ENCODE measurements around the gene MYH10.

Gene MYH10

DNA sequence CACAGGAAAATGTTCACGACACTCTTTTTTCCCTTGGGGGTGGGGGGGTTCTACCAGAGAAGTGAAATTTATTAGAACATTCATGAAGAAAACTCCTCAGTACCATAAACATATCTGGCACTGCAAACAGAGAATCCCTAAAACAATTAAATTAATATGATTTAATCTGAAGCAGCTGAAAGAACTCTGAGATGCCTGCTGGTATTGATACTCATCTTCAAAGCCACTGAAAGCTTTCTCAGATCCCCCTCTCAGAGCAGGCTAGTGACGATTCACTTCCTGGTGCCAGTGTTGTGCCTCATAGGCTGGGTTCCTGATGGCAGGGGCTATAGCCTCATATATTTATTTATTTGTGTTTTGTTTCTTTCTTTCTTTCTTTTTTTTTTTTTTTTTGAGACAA lies 52.7 kb downstream of the MYH10 start:
- Histone ChIP-seq H3K27ac (ENCODE audit: low read length) (no peak overlapping the region), H3K4me2 (ENCODE audit: insufficient read depth, low read length) (no peak overlapping the region), H4K20me1 (ENCODE audit: insufficient read depth, low read length) (0 out of 2 replicates have a peak, but pooled peaks cover 5% of the 10 kb centered on the region), H3K4me3 (ENCODE audit: low read depth in 1 of 2, low read length in 2 of 2) (no peak overlapping the region), H3K9ac (ENCODE audit: low read depth, low read length) (no peak overlapping the region), H3K36me3 (ENCODE audit: insufficient read depth, low read length) (peaks cover 51% of the 10 kb centered on the region), H3K27me3 (ENCODE audit: insufficient read depth, low read length, poor library complexity) (no peaks in the 10 kb centered on the region), H3K9me3 (ENCODE audit: insufficient read depth, low read length, severe bottlenecking) (no peaks in the 10 kb centered on the region), H3K79me2 (ENCODE audit: insufficient read depth, low read length) (peaks cover 10% of the 10 kb centered on the region; the same call in 1 of the 2 replicates), H3K4me1 (ENCODE audit: insufficient read depth, low read length) (peaks cover 17% of the 10 kb centered on the region), H2AFZ (ENCODE audit: low read depth, low read length) (no peak overlapping the region)
- no peak for TF ChIP-seq EZH2 (IDR thresholded peaks at IDR 0.05; ENCODE audit: borderline replicate concordance, low read depth, low read length, severe bottlenecking)
- TF ChIP-seq, protein P1, sequence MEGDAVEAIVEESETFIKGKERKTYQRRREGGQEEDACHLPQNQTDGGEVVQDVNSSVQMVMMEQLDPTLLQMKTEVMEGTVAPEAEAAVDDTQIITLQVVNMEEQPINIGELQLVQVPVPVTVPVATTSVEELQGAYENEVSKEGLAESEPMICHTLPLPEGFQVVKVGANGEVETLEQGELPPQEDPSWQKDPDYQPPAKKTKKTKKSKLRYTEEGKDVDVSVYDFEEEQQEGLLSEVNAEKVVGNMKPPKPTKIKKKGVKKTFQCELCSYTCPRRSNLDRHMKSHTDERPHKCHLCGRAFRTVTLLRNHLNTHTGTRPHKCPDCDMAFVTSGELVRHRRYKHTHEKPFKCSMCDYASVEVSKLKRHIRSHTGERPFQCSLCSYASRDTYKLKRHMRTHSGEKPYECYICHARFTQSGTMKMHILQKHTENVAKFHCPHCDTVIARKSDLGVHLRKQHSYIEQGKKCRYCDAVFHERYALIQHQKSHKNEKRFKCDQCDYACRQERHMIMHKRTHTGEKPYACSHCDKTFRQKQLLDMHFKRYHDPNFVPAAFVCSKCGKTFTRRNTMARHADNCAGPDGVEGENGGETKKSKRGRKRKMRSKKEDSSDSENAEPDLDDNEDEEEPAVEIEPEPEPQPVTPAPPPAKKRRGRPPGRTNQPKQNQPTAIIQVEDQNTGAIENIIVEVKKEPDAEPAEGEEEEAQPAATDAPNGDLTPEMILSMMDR (IDR thresholded peaks at IDR 0.05; ENCODE audit: borderline replicate concordance, extremely low read depth, low read length, poor library complexity, severe bottlenecking) = no peak
- ATAC-seq (ENCODE audit: insufficient read depth, low read depth) (no peak), DNase-seq (no peak)

GRCh38 chr17:8576559-8577294 lies 53.8 kb downstream of the MYH10 start:
- Histone ChIP-seq H3K9ac (ENCODE audit: low read depth, low read length) (no peak overlapping the region), H3K4me2 (ENCODE audit: insufficient read depth, low read length) (no peak overlapping the region), H3K36me3 (ENCODE audit: insufficient read depth, low read length) (peaks cover 59% of the 10 kb centered on the region), H2AFZ (ENCODE audit: low read depth, low read length) (no peak overlapping the region), H3K4me3 (ENCODE audit: low read depth in 1 of 2, low read length in 2 of 2) (no peak overlapping the region), H3K4me1 (ENCODE audit: insufficient read depth, low read length) (peaks cover 10% of the 10 kb centered on the region), H3K27ac (ENCODE audit: low read length) (no peak overlapping the region), H4K20me1 (ENCODE audit: insufficient read depth, low read length) (no peaks in the 10 kb centered on the region), H3K9me3 (ENCODE audit: insufficient read depth, low read length, severe bottlenecking) (no peaks in the 10 kb centered on the region), H3K27me3 (ENCODE audit: insufficient read depth, low read length, poor library complexity) (no peaks in the 10 kb centered on the region), H3K79me2 (ENCODE audit: insufficient read depth, low read length) (0 out of 2 replicates have a peak, but pooled peaks cover 4% of the 10 kb centered on the region)
- TF ChIP-seq, protein P1 (IDR thresholded peaks at IDR 0.05; ENCODE audit: borderline replicate concordance, extremely low read depth, low read length, poor library complexity, severe bottlenecking) = no peak
- no peak for TF ChIP-seq EZH2 (IDR thresholded peaks at IDR 0.05; ENCODE audit: borderline replicate concordance, low read depth, low read length, severe bottlenecking)
- DNase-seq (no peak), ATAC-seq (ENCODE audit: insufficient read depth, low read depth) (no peak)

DNA sequence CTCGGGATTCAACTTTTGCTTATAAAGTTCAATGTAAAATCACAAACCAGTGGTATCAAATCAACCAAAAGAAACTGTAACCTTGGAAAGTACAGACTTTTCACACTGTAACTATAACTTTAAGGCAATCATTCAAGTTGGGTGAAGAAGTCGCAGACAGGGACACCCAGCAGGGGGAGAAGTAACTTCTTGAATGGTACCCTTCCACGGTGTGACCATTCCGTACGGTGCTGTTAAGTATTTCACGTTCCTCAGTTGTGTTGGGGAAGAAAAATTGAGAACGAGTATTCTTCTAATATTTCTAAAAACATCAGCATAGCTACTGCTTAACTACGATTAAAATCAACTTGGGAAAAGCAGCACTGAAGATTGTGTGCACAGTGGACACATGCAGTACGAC lies 55.8 kb downstream of the MYH10 start:
- H3K79me2 ChIP-seq (ENCODE audit: insufficient read depth, low read length) = no peaks in the 10 kb centered on the region
- H3K4me1 ChIP-seq (ENCODE audit: insufficient read depth, low read length) = no peaks in the 10 kb centered on the region
- no peak for TF ChIP-seq EZH2 (IDR thresholded peaks at IDR 0.05; ENCODE audit: borderline replicate concordance, low read depth, low read length, severe bottlenecking)
- TF ChIP-seq, protein P1 (IDR thresholded peaks at IDR 0.05; ENCODE audit: borderline replicate concordance, extremely low read depth, low read length, poor library complexity, severe bottlenecking) = peak; percentile 21
- H3K27me3 ChIP-seq (ENCODE audit: insufficient read depth, low read length, poor library complexity) = no peaks in the 10 kb centered on the region
- no peaks in the 10 kb centered on the region for H4K20me1 ChIP-seq (ENCODE audit: insufficient read depth, low read length)
- no peak overlapping the region for H3K27ac ChIP-seq (ENCODE audit: low read length)
- ATAC-seq (ENCODE audit: insufficient read depth, low read depth) (no peak), DNase-seq (no peak)
- H3K9me3 ChIP-seq (ENCODE audit: insufficient read depth, low read length, severe bottlenecking) = no peaks in the 10 kb centered on the region
- H3K36me3 ChIP-seq (ENCODE audit: insufficient read depth, low read length) = peaks cover 60% of the 10 kb centered on the region
- H3K4me2 ChIP-seq (ENCODE audit: insufficient read depth, low read length) = no peak overlapping the region
- no peak overlapping the region for H3K9ac ChIP-seq (ENCODE audit: low read depth, low read length)
- no peak overlapping the region for H3K4me3 ChIP-seq (ENCODE audit: low read depth in 1 of 2, low read length in 2 of 2)
- H2AFZ ChIP-seq (ENCODE audit: low read depth, low read length) = no peak overlapping the region

Measured in DND-41 (cell line).